Tibial nerve (tissue), 4 donors: Measurements from ENCODE around the gene RSAD1.

Experiments
- CTCF ChIP-seq, 5 experiments: fragments of 200-600 bp in 3 of 5; fragments of 450-650 bp in 2 of 5; sonication (generic) in 3 of 5; IDR thresholded peaks; one replicate each; pipeline ENCODE4 v1.5.1; 2016 to 2019; ENCODE audit warnings: antibody characterized with exemption in 5 of 5, mild to moderate bottlenecking in 3 of 5, moderate library complexity in 2 of 5
- EP300 ChIP-seq, 2 donors: sonication (generic); formaldehyde crosslinking; IDR thresholded peaks; one replicate each; pipeline ENCODE4 v1.6.1; 2017; ENCODE audit warnings: antibody characterized with exemption in 2 of 2, mild to moderate bottlenecking in 1 of 2
- POLR2A ChIP-seq, 2 donors: fragments of 450-650 bp; IDR thresholded peaks; one replicate each; pipeline ENCODE4 v1.6.1; 2017; ENCODE audit warnings: antibody characterized with exemption in 2 of 2, mild to moderate bottlenecking in 2 of 2, moderate library complexity in 2 of 2

- TF ChIP-seq CTCF (IDR thresholded peaks at IDR 0.05) (no peak), POLR2A (IDR thresholded peaks at IDR 0.05) (no peak), EP300 (IDR thresholded peaks at IDR 0.05) (no peak)
Observed at GRCh38 chr17:50476545-50477315, 1.9 kb upstream of the RSAD1 start.
